Activated T-cell treated with anti-CD3 and anti-CD28 coated beads, Interleukin-2, amount 50 U/mL, for 48 hours (primary cell): ENCODE results near the gene PM20D2.

Experiments used
- DNase-seq, 2 experiments: peaks; one replicate each; pipeline ENCODE4 v3.0.0-alpha.2; 2020

The PM20D2 gene

GRCh38 chr6:89209457-89209856 is 63.6 kb downstream of the PM20D2 start:
- no peak for DNase-seq

GRCh38 chr6:89212472-89212871 is 66.6 kb downstream of the PM20D2 start:
- no peak for DNase-seq

GRCh38 chr6:89214197-89214596 is 68.3 kb downstream of the PM20D2 start:
- no peak for DNase-seq
